ENCODE results near the gene DCTN2.

DNA sequence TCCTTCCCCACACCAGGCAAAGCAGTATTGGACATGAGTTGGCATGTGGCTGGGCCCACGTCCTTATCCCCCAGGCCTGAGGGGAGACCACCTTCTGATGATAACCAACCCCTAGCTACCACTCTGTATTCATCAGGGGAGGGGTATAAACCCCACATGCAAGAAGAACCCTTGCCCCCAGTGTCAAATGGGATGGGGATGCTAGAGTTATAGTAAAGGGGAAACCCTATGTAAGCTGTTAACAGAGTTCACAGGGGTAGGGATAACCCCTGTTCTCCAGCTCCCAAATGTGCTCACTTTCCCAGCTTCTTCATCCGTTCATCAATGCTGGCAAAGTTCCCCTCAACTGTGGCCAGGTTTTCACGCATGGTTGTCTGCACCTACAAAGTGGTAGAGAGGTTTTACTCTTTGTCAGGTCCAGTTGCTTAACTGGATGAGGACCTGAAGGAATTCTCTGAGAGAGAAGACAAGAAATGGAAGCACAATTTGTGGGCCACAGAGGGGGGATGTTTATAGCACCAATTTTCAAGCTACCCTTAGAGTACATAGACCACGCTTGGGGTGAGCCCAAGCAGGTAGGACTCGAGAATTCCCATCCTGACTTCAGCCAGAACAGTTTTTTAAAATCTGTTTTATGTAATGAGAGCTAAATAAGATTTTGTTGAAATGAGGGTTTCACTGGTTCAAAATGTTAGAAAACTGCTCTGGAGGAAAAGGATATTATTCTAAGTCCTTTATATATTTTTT is 16.4 kb downstream of the DCTN2 start:
- TF ChIP-seq, protein P1, sequence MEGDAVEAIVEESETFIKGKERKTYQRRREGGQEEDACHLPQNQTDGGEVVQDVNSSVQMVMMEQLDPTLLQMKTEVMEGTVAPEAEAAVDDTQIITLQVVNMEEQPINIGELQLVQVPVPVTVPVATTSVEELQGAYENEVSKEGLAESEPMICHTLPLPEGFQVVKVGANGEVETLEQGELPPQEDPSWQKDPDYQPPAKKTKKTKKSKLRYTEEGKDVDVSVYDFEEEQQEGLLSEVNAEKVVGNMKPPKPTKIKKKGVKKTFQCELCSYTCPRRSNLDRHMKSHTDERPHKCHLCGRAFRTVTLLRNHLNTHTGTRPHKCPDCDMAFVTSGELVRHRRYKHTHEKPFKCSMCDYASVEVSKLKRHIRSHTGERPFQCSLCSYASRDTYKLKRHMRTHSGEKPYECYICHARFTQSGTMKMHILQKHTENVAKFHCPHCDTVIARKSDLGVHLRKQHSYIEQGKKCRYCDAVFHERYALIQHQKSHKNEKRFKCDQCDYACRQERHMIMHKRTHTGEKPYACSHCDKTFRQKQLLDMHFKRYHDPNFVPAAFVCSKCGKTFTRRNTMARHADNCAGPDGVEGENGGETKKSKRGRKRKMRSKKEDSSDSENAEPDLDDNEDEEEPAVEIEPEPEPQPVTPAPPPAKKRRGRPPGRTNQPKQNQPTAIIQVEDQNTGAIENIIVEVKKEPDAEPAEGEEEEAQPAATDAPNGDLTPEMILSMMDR (IDR thresholded peaks at IDR 0.05): no peak
- no peak for TF ChIP-seq POLR2A (IDR thresholded peaks at IDR 0.05)
